IMR-90 (cell line): Measurements from ENCODE around the gene MDM4.

Experiments
- CEBPB ChIP-seq: IDR thresholded peaks from 2 replicates; pipeline ENCODE4 v1.6.1; 2012; ENCODE audit warnings: low read depth, low read length, improper control_type of control experiment
- FOS ChIP-seq: fragments of 150-350 bp; IDR thresholded peaks from 2 replicates; pipeline ENCODE4 v1.6.1; 2016; ENCODE audit warnings: low read depth, low read length
- MXI1 ChIP-seq: IDR thresholded peaks from 2 replicates; pipeline ENCODE4 v1.6.1; 2012; ENCODE audit warnings: low read depth, mild to moderate bottlenecking, low read length, moderate library complexity, borderline replicate concordance
- POLR2A ChIP-seq: IDR thresholded peaks from 2 replicates; pipeline ENCODE4 v1.6.1; 2012; ENCODE audit warnings: mild to moderate bottlenecking, low read depth, low read length
- RAD21 ChIP-seq: IDR thresholded peaks from 2 replicates; pipeline ENCODE4 v1.6.1; 2012; ENCODE audit warnings: low read length, improper control_type of control experiment
- RCOR1 ChIP-seq: IDR thresholded peaks from 2 replicates; pipeline ENCODE4 v1.6.1; 2012; ENCODE audit warnings: mild to moderate bottlenecking, low read length, improper control_type of control experiment; ENCODE audit not compliant: insufficient replicate concordance
- TF ChIP-seq, protein P1 (sequence below): conservative IDR thresholded peaks from 2 replicates; pipeline ENCODE4 v1.5.1; 2012; ENCODE audit warnings: mild to moderate bottlenecking, low read depth, low read length, improper control_type of control experiment

DNA sequence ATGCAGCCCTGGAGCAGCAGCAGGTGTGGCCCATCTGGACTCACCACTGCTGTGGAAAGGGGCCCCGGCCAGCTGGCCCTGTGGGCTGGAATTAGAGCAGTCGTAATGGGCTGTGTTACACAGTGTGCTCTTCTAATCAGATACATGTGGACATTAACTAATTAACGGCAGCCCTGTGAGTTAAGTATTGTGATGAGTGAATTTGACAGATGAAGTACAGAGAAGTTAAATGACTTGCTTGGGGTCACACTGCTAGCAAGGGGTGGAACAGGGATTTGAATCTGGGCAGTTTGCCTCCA, 58.6 kb downstream of the MDM4 start:
- TF ChIP-seq, protein P1, sequence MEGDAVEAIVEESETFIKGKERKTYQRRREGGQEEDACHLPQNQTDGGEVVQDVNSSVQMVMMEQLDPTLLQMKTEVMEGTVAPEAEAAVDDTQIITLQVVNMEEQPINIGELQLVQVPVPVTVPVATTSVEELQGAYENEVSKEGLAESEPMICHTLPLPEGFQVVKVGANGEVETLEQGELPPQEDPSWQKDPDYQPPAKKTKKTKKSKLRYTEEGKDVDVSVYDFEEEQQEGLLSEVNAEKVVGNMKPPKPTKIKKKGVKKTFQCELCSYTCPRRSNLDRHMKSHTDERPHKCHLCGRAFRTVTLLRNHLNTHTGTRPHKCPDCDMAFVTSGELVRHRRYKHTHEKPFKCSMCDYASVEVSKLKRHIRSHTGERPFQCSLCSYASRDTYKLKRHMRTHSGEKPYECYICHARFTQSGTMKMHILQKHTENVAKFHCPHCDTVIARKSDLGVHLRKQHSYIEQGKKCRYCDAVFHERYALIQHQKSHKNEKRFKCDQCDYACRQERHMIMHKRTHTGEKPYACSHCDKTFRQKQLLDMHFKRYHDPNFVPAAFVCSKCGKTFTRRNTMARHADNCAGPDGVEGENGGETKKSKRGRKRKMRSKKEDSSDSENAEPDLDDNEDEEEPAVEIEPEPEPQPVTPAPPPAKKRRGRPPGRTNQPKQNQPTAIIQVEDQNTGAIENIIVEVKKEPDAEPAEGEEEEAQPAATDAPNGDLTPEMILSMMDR, result no peak
- TF ChIP-seq RCOR1 (no peak), CEBPB (no peak), POLR2A (no peak), RAD21 (no peak), FOS (no peak), MXI1 (no peak)
